ENCODE data around the gene TP73.

Gene TP73

GRCh38 chr1:3674100-3675094 lies 22.1 kb downstream of the TP73 start:
- DNase-seq, result no peak

- DNase-seq, result no peak
These were observed 23.1 kb downstream of the TP73 start for GRCh38 chr1:3675436-3675835.

GRCh38 chr1:3676581-3677470 lies 24.5 kb downstream of the TP73 start:
- no peak for DNase-seq

- no peak for DNase-seq
These were observed 25.2 kb downstream of the TP73 start for GRCh38 chr1:3677484-3677883.

- no peak for DNase-seq
These were observed 26.2 kb downstream of the TP73 start for GRCh38 chr1:3678361-3679097.

- DNase-seq, result no peak
These were observed 26.8 kb downstream of the TP73 start for GRCh38 chr1:3679098-3679555.

- DNase-seq, result no peak
These were observed 27.6 kb downstream of the TP73 start for GRCh38 chr1:3679799-3680453.

GRCh38 chr1:3680488-3681230 lies 28.3 kb downstream of the TP73 start:
- DNase-seq, result no peak

GRCh38 chr1:3681231-3681897 lies 29.0 kb downstream of the TP73 start:
- no peak for DNase-seq

GRCh38 chr1:3681898-3682806 lies 29.8 kb downstream of the TP73 start:
- DNase-seq, result no peak

GRCh38 chr1:3683197-3683596 lies 30.9 kb downstream of the TP73 start:
- DNase-seq, result no peak

- no peak for DNase-seq
These were observed 31.7 kb downstream of the TP73 start for GRCh38 chr1:3683992-3684391.

- DNase-seq, result no peak
These were observed 32.9 kb downstream of the TP73 start for GRCh38 chr1:3685222-3685621.

- DNase-seq, result no peak
These were observed 33.6 kb downstream of the TP73 start for GRCh38 chr1:3685906-3686305.

- DNase-seq, result no peak
These were observed 35.2 kb downstream of the TP73 start for GRCh38 chr1:3687504-3687903.

GRCh38 chr1:3688356-3689137 lies 36.2 kb downstream of the TP73 start:
- no peak for DNase-seq

GRCh38 chr1:3689138-3689750 lies 36.9 kb downstream of the TP73 start:
- no peak for DNase-seq

GRCh38 chr1:3690282-3691065 lies 38.2 kb downstream of the TP73 start:
- no peak for DNase-seq
